Measurements from ENCODE around the gene NRN1L.

DNA sequence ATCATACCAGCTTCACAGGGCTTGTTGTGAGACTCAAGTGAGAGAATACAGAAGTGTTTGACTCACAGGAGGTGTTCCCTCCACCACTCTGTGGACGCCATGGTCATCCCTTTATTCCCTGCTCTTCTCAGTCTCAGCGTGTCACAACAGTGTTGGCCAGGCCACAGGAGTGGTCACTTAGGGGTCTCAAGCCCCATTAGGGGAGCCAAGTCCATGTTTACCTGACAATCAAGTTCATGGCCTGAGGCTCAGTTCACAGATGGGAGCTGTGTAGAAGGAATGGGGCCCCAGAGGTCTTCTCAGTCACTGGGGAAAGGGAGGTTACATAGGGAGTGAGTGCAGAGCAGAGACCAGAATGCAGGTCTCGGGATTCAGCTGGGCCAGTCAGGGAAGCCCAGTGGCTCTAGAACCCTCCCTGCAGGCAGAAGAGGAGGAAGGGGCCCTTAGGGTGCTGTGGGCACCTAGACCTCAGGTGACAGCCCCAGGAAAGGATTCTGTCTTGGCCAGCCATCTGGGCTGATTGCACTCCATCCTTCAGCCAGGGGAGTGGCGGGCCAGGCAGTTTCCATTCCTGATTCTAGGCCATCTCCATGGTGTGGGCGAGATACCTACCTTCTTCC, 27.6 kb upstream of the NRN1L start:
- TF ChIP-seq, protein P1, sequence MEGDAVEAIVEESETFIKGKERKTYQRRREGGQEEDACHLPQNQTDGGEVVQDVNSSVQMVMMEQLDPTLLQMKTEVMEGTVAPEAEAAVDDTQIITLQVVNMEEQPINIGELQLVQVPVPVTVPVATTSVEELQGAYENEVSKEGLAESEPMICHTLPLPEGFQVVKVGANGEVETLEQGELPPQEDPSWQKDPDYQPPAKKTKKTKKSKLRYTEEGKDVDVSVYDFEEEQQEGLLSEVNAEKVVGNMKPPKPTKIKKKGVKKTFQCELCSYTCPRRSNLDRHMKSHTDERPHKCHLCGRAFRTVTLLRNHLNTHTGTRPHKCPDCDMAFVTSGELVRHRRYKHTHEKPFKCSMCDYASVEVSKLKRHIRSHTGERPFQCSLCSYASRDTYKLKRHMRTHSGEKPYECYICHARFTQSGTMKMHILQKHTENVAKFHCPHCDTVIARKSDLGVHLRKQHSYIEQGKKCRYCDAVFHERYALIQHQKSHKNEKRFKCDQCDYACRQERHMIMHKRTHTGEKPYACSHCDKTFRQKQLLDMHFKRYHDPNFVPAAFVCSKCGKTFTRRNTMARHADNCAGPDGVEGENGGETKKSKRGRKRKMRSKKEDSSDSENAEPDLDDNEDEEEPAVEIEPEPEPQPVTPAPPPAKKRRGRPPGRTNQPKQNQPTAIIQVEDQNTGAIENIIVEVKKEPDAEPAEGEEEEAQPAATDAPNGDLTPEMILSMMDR (IDR thresholded peaks at IDR 0.05; ENCODE audit: low read depth, low read length, missing input control): no peak
- no peak for TF ChIP-seq SP1 (IDR thresholded peaks at IDR 0.05)
- no peak for TF ChIP-seq YY1 (IDR thresholded peaks at IDR 0.05)
- no peak for TF ChIP-seq TAF1 (conservative IDR thresholded peaks at IDR 0.05)
- no peak for TF ChIP-seq FOXA1 (IDR thresholded peaks at IDR 0.05)
